Effector memory CD8-positive, alpha-beta T cell (primary cell): Measurements from ENCODE around the gene RFC1.
"Not testable (repeated sequence)": the region's sequence is repeated elsewhere in the genome, so short reads cannot be mapped to it uniquely, and the experiment has no call there.

Source experiments
- ATAC-seq: fragments of 150-1000 bp; cut with Tn5 transposase; replicated peaks from 2 replicates; pipeline ENCODE4 v1.10.0; 2021; ENCODE audit warnings: mild to moderate bottlenecking, moderate library complexity
- DNase-seq, 3 experiments: peaks; one replicate each; pipeline ENCODE4 v3.0.0; 2021
- H3K27ac Mint-ChIP-seq, 2 donors: one replicate each; pipeline ENCODE4 v1.8.0; 2022; ENCODE audit warnings: mild to moderate bottlenecking in 2 of 2, mixed read lengths in 2 of 2, moderate library complexity in 2 of 2
- H3K27me3 Mint-ChIP-seq, 2 donors: one replicate each; pipeline ENCODE4 v1.8.0; 2022; ENCODE audit warnings: mixed read lengths in 2 of 2
- H3K36me3 Mint-ChIP-seq: one replicate; pipeline ENCODE4 v1.8.0; 2022; ENCODE audit warnings: mild to moderate bottlenecking, moderate library complexity, mixed read lengths; ENCODE audit not compliant: insufficient read depth
- H3K4me1 Mint-ChIP-seq, 2 donors: one replicate each; pipeline ENCODE4 v1.8.0; 2022; ENCODE audit warnings: low read depth in 2 of 2, mixed read lengths in 2 of 2
- H3K4me3 Mint-ChIP-seq, 2 donors: one replicate each; pipeline ENCODE4 v1.8.0; 2022; ENCODE audit warnings: mild to moderate bottlenecking in 2 of 2, mixed read lengths in 2 of 2, moderate library complexity in 2 of 2
- H3K9me3 Mint-ChIP-seq, 2 donors: one replicate each; pipeline ENCODE4 v1.8.0; 2022; ENCODE audit warnings: mixed read lengths in 2 of 2

The RFC1 gene

DNA sequence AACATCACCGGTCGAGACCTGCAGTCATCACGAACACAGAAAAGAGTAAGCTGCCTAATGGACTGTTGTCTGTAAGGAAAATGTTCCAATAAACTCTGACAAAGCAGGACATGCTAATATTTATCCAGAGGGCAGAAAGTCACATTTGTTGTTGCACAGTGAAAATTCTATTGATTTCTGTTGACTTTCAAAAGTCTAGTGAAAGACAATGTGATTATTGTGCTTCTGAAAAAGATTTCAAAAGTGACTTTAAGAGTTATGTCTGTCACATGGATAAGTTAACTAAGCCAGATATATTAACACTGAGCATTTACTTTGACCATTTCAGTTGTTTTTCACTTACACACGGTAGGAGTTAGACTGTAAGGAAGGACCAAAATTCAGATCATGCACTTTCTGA, 9.3 kb upstream of the RFC1 start:
- ATAC-seq (no peak), DNase-seq (no peak)
- Mint-ChIP-seq H3K27me3 (peaks cover 20 to 44% of the 10 kb centered on the region in 2 donors), H3K4me1 (no peaks in the 10 kb centered on the region), H3K4me3 (no peak overlapping the region), H3K36me3 (no peaks in the 10 kb centered on the region), H3K27ac (no peak overlapping the region), H3K9me3 (no peaks in the 10 kb centered on the region)

DNA sequence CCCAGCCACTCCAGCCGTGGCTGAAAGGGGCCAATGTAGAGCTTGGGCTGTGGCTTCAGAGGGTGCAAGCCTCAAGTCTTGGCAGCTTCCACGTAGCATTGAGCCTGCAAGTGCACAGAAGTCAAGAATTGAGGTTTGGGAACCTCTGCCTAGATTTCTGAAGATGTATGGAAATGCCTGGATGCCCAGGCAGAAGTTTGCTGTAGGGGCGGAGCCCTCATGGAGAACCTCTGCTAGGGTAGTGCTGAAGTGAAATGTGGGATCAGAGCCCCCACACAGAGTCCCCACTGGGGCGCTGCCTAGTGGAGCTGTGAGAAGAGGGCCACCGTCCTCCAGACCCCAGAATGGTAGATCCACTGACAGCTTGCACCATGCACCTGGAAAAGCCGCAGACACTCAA, 5.0 kb upstream of the RFC1 start:
- not testable (repeated sequence) for H3K27me3 Mint-ChIP-seq, H3K27ac Mint-ChIP-seq, H3K36me3 Mint-ChIP-seq, H3K9me3 Mint-ChIP-seq, H3K4me3 Mint-ChIP-seq, ATAC-seq, H3K4me1 Mint-ChIP-seq, DNase-seq

DNA sequence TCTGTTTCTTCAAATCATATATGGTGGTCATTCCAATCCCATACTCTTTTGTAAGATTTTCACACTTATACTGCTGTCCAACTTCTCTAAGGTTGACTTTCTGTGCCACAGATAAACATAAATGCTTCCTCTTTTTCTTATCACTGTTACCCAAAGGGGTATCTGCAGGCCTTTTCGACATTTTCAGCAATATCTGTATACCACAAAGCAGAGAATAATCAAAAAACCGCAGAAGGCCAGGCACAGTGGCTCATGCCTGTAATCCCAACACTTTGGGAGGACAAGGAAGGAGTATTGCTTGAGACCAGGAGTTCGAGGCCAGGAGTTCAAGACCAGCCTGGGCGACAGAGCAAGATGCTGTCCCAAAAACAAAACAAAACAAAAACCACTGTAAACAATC, 3.1 kb upstream of the RFC1 start:
- H3K27me3 Mint-ChIP-seq: no peaks in the 10 kb centered on the region
- H3K4me1 Mint-ChIP-seq: peaks cover 16 to 19% of the 10 kb centered on the region in 2 donors
- no peak overlapping the region for H3K4me3 Mint-ChIP-seq
- ATAC-seq: no peak
- H3K9me3 Mint-ChIP-seq: no peaks in the 10 kb centered on the region
- no peak overlapping the region for H3K27ac Mint-ChIP-seq
- H3K36me3 Mint-ChIP-seq: peaks cover 18% of the 10 kb centered on the region
- no peak for DNase-seq

DNA sequence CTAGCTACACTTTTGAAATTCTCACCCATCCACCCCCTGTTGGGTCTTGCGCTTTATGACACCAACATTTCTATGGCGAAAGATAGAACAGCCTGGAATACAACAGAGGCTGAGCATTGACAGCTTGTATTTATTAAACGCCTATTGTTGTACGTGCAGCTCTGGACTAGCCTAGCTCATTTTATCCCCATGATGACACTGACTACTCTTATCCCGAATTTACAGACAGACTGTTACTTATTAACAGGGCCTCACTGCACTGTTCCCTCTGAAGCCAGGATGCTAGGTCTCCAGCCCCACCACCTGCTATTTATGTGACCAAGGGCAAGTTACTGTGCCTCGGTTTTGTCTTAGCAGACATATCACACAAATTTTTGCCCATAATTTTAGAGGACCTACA, 1.0 kb upstream of the RFC1 start:
- DNase-seq: no peak
- Mint-ChIP-seq H3K4me1 (peaks cover 21 to 32% of the 10 kb centered on the region in 2 donors), H3K4me3 (peak overlapping the region; percentile 89 to 94), H3K36me3 (peaks cover 28% of the 10 kb centered on the region), H3K27me3 (no peaks in the 10 kb centered on the region), H3K9me3 (no peaks in the 10 kb centered on the region), H3K27ac (peak overlapping the region in 1 of 2 donors; percentile 96)
- ATAC-seq: no peak

DNA sequence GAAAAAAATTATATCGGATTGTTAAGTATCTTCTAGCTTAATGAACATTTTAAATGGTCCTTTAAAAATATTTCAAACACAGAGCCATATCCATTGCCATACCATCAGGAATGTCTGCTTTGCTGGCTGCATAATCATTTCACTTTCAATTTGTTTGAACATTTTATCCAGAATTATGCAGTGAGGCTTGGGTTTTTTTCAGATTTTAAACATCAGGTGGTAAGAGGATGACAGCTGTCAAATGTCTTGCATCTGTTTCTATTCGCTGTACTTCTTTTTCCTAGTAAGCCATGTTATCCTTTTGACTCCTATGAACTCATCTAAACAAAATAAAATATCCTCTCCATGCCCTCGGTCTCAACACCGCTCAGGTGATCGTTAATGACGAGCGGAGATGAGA, 802 bp downstream of the RFC1 start:
- DNase-seq (no peak), ATAC-seq (no peak)
- H3K9me3 Mint-ChIP-seq: no peaks in the 10 kb centered on the region
- peaks cover 33% of the 10 kb centered on the region for H3K36me3 Mint-ChIP-seq
- peak overlapping the region; percentile 96 for H3K27ac Mint-ChIP-seq
- H3K4me1 Mint-ChIP-seq: peaks cover 22 to 39% of the 10 kb centered on the region in 2 donors
- no peaks in the 10 kb centered on the region for H3K27me3 Mint-ChIP-seq
- H3K4me3 Mint-ChIP-seq: peak overlapping the region; percentile 89 to 94

DNA sequence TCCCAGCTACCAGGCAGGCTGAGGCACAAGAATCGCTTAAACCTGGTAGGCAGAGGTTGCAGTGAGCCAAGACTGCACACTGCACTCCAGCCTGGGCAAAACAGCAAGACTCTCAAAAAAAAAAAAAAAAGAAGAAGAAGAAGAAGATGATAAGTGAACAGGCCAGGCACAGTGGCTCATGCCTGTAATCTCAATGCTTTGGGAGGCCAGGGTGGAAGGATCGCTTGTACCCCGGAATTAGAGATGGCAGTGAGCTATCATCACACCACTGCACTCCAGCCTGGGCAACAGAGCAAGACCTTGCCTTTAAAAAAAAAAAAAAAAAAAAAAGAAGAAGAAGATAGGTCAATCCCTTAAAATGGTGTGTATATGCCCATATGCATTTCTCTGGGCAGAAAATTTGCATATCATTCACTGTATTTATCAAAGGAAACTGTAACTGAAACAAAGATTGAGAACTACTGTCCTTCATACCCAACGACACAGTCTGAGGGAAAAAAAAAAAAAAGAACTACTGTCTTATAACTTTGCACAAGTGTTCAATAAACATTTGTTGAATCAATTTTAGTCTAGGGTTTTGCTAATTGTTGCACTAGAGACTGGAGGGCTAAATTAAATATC, 2.3 kb downstream of the RFC1 start:
- peaks cover 33% of the 10 kb centered on the region for H3K36me3 Mint-ChIP-seq
- DNase-seq (no peak), ATAC-seq (no peak)
- H3K4me3 Mint-ChIP-seq: peak overlapping the region; percentile 34 to 89
- peak overlapping the region; percentile 44 to 96 for H3K27ac Mint-ChIP-seq
- no peaks in the 10 kb centered on the region for H3K9me3 Mint-ChIP-seq
- no peaks in the 10 kb centered on the region for H3K27me3 Mint-ChIP-seq
- peaks cover 24 to 42% of the 10 kb centered on the region in 2 donors for H3K4me1 Mint-ChIP-seq

DNA sequence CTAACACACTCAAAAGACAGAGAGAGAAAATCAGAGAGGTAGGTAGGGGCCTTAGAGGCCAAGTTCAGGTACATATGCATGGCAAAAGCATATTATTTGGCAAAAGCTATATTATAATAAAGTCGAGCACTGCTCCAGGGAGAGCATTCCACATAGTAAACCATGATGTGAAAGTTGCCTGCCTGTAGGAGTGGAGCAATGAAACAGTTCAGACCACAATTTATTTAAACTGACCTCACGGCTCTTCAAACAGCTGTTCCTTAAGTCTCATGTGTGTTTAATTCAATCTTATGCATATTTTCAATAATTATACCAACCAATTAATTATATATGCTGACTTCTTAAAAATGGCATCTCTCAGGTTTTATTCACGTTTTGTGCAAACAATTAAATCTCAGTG, 3.3 kb downstream of the RFC1 start:
- ATAC-seq: no peak

DNA sequence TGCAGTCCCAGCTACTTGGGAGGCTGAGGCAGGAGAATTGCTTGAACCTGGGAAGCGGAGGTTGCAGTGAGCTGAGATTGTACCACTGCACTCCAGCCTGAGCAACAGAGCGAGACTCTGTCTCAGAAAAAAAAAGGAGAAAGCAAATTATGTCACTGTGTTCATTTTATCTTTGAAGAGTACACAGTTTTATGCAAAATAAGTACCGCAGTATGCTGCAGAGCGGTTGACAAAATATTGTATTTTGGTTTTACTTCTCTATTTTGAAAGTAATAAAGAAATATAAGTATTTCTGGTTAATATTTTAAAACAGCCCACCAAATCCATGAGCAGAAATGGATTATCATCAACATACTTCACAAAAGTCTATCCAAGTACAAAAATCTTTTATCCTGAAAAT, 5.6 kb downstream of the RFC1 start:
- H3K27me3 Mint-ChIP-seq, DNase-seq, ATAC-seq, H3K9me3 Mint-ChIP-seq, H3K4me3 Mint-ChIP-seq, H3K27ac Mint-ChIP-seq: not testable (repeated sequence)
- Mint-ChIP-seq H3K36me3 (peaks cover 17% of the 10 kb centered on the region), H3K4me1 (peaks cover 18 to 44% of the 10 kb centered on the region in 2 donors)

More for the DNA sequence above, 3.3 kb downstream of the RFC1 start:
- H3K4me3 Mint-ChIP-seq: no peak overlapping the region
- DNase-seq: no peak
- peaks cover 26 to 46% of the 10 kb centered on the region in 2 donors for H3K4me1 Mint-ChIP-seq
- peak overlapping the region in 1 of 2 donors; percentile 79 for H3K27ac Mint-ChIP-seq
- H3K27me3 Mint-ChIP-seq: no peaks in the 10 kb centered on the region
- H3K36me3 Mint-ChIP-seq: peaks cover 33% of the 10 kb centered on the region
- no peaks in the 10 kb centered on the region for H3K9me3 Mint-ChIP-seq

DNA sequence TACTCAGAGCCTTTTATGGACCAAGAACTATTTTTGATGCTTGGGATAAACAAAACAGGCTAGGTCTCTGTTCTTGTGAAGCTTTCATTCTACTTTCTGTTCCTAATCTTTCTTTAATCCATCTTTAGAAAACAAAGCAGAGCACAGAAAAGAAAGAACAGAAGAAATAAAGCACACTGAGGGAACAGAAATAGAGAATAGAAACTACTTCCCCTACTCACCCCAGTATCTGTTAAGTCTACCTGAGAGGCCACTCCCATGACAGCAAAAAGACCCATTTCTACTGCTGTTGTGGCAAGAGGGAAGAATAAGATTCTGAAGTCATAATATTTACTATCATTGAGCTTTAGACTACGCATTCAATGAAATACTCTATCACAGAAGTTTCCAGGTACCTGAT, 9.2 kb downstream of the RFC1 start:
- ATAC-seq (no peak), DNase-seq (no peak)
- Mint-ChIP-seq H3K4me3 (no peak overlapping the region), H3K36me3 (peaks cover 8% of the 10 kb centered on the region), H3K27ac (peak overlapping the region; percentile 51 to 62), H3K4me1 (peaks cover 25 to 44% of the 10 kb centered on the region in 2 donors), H3K9me3 (no peaks in the 10 kb centered on the region), H3K27me3 (no peaks in the 10 kb centered on the region)

DNA sequence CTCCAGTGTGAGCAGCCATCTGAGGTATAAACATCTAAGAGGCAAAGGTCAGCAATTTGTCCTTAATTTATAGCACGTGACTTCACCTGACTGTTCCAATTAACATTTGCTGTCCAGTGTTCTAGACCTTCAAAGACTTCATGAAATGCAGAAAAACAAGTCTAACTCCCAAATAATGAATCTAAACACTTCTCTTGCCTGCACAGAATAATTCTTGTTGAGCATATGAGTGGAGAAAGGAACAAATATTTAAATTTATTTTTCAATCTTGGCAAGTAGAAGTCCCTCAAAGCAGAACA, 12.0 kb downstream of the RFC1 start:
- H3K36me3 Mint-ChIP-seq: peaks cover 21% of the 10 kb centered on the region
- DNase-seq: no peak
- peak overlapping the region; percentile 74 to 86 for H3K4me3 Mint-ChIP-seq
- H3K27me3 Mint-ChIP-seq: no peaks in the 10 kb centered on the region
- no peaks in the 10 kb centered on the region for H3K9me3 Mint-ChIP-seq
- ATAC-seq: no peak
- peak overlapping the region; percentile 96 to 98 for H3K27ac Mint-ChIP-seq
- H3K4me1 Mint-ChIP-seq: peaks cover 25 to 42% of the 10 kb centered on the region in 2 donors

DNA sequence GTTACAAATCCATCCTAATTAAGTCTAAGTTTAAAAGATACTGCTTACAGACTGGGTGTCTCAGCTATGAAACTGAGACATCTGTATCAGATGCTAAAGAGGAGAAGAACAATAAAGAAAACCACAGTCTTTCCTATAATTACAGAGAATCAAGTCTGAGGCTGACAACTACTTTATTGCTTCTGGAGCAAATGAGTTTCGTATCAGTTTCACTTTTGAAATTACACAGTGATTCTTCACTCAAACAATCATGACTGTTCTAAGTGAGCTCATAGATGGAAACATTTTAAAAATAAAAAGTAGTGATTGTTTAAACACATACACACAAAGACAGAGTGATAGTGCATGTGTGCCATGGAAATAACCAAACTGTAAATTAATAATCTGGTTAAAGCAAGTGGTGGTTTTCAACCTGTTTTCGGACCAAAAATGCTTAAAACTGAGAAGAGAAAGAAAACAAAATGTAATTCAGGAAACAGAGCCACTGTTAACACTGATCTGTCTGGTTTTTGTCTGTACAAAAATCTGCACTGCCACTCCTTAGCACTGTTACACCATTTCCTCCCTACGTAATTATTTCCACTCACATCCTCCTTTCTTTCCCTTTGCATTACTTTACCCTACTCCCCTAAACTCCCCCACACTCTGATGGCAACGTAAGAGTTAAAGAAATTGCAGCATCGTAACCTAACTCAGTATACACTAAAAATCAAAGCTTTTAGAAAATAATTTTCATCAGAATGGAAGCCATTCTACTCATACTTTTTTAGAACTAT, 12.5 kb downstream of the RFC1 start:
- peak in 1 of 3 experiments; percentile 5 for DNase-seq
- peaks cover 21 to 40% of the 10 kb centered on the region in 2 donors for H3K4me1 Mint-ChIP-seq

DNA sequence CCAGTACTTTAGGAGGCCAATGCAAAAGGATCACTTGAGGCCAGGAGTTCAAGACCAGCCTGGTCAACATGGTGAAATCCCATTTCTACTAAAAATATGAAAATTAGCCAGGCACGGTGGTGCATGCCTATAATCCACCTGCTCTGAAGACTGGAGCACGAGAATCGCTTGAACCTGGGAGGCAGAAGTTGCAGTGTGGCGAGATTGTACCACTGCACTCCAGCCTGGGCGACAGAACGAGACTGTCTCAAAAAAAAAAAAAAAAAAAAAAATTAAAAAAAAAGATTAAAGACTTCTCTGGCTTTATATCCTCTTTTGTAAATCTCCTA, 13.0 kb downstream of the RFC1 start:
- Mint-ChIP-seq H3K4me3 (peak overlapping the region; percentile 74 to 86), H3K27ac (peak overlapping the region; percentile 96 to 98), H3K36me3 (peaks cover 29% of the 10 kb centered on the region), H3K4me1 (peaks cover 21 to 44% of the 10 kb centered on the region in 2 donors)
- not testable (repeated sequence) for H3K9me3 Mint-ChIP-seq, H3K27me3 Mint-ChIP-seq
- peak; percentile 5 to 24 (median 17) for DNase-seq
- ATAC-seq: peak; percentile 65

More for the DNA sequence above, 12.5 kb downstream of the RFC1 start:
- Mint-ChIP-seq H3K4me3 (peak overlapping the region; percentile 74 to 86), H3K27ac (peak overlapping the region; percentile 96 to 98), H3K36me3 (peaks cover 26% of the 10 kb centered on the region), H3K27me3 (no peaks in the 10 kb centered on the region), H3K9me3 (no peaks in the 10 kb centered on the region)
- peak; percentile 85 for ATAC-seq

DNA sequence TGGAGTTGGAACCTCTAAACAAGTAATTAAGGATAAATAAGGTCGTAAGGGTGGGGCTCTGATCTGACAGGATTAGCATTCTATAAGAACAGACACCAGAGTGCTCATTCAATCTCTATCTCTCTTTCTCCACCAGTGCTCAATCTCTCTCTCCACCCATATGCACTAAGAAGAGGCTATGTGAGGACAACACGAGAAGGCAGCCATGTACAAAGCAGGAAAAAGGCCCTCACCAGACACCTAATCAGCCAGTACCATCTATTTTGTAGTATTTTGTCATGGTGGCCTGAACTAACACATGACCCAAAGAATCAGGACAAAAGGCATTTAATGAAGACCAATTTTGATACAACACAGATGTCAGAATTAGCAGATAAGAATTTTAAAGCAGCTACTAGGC, 16.8 kb downstream of the RFC1 start:
- Mint-ChIP-seq H3K27me3 (no peaks in the 10 kb centered on the region), H3K9me3 (no peaks in the 10 kb centered on the region), H3K4me1 (peaks cover 23 to 41% of the 10 kb centered on the region in 2 donors), H3K36me3 (peaks cover 55% of the 10 kb centered on the region), H3K27ac (peak overlapping the region in 1 of 2 donors; percentile 69), H3K4me3 (no peak overlapping the region)
- no peak for DNase-seq
- ATAC-seq: no peak
